K562 (cell line): ENCODE data around the gene CCT7. TPM values are rescaled to one million over a fixed set of nuclear protein-coding genes. Genes with fewer than 3 reads are reported as not detected.
A peak's percentile ranks its signal among the peaks of the same experiment; 100 is the strongest.

Source experiments
- BRD9 ChIP-seq: fragments of 450-650 bp; IDR thresholded peaks from 2 replicates; pipeline ENCODE4 v1.6.1; 2018; ENCODE audit warnings: low read depth; ENCODE audit not compliant: partially characterized antibody
- CREB3L1 ChIP-seq: fragments of 450-650 bp; IDR thresholded peaks from 2 replicates; pipeline ENCODE4 v1.6.1; 2014; ENCODE audit warnings: low read depth, mild to moderate bottlenecking, moderate library complexity, borderline replicate concordance
- CTBP1 ChIP-seq: fragments of 450-650 bp; IDR thresholded peaks from 2 replicates; pipeline ENCODE4 v1.6.1; 2016; ENCODE audit warnings: borderline replicate concordance
- FIP1L1 ChIP-seq: fragments of 200-400 bp; formaldehyde crosslinking; IDR thresholded peaks from 2 replicates; pipeline ENCODE4 v1.6.1; 2018; ENCODE audit warnings: mild to moderate bottlenecking, low read depth, low read length; ENCODE audit not compliant: poor library complexity, severe bottlenecking
- FOXM1 ChIP-seq, 2 experiments: fragments of 450-650 bp in 1 of 2; sonication (generic) in 1 of 2; formaldehyde crosslinking in 1 of 2; IDR thresholded peaks; 2 replicates each; pipeline versions ENCODE4 v1.6.1 to v1.9.0; 2017 to 2022; ENCODE audit warnings: low read depth in 2 of 2, mild to moderate bottlenecking in 2 of 2, missing genetic modification reagents in 1 of 2, moderate library complexity in 1 of 2
- GABPB1 ChIP-seq: sonication (generic); formaldehyde crosslinking; IDR thresholded peaks from 2 replicates; pipeline ENCODE4 v1.8.0; 2022; ENCODE audit warnings: mild to moderate bottlenecking, missing genetic modification reagents
- HDAC1 ChIP-seq, 2 experiments: fragments of 450-650 bp; IDR thresholded peaks; 2 replicates each; pipeline ENCODE4 v1.6.1; 2016 to 2017; ENCODE audit warnings: inconsistent platforms in 1 of 2, mild to moderate bottlenecking in 1 of 2, moderate library complexity in 1 of 2
- HNRNPLL ChIP-seq: fragments of 200-400 bp; formaldehyde crosslinking; IDR thresholded peaks from 2 replicates; pipeline ENCODE4 v1.6.1; 2017; ENCODE audit warnings: low read length, low read depth, mild to moderate bottlenecking; ENCODE audit not compliant: poor library complexity, severe bottlenecking
- KDM1A ChIP-seq, 2 experiments: fragments of 450-650 bp; IDR thresholded peaks; 2 replicates each; pipeline ENCODE4 v1.6.1; 2016; ENCODE audit warnings: mild to moderate bottlenecking in 2 of 2
- MEF2A ChIP-seq: IDR thresholded peaks from 2 replicates; pipeline ENCODE4 v1.6.1; 2011; ENCODE audit warnings: low read depth, mild to moderate bottlenecking, low read length, moderate library complexity; ENCODE audit not compliant: control insufficient read depth
- MYC ChIP-seq, 2 experiments: fragments of 250-450 bp in 1 of 2; sonication (Bioruptor Pico) in 1 of 2; IDR thresholded peaks; 2 replicates each; pipeline versions ENCODE4 v1.5.1 to v1.6.1; 2012 to 2021; ENCODE audit warnings: low read depth in 2 of 2, borderline replicate concordance in 1 of 2, improper control_type of control experiment in 1 of 2, low read length in 1 of 2, mild to moderate bottlenecking in 1 of 2, moderate library complexity in 1 of 2
- NR2C2 ChIP-seq, 2 experiments: fragments of 200-800 bp in 1 of 2; sonication (Bioruptor generic) in 1 of 2; sonication (generic) in 1 of 2; formaldehyde crosslinking in 1 of 2; IDR thresholded peaks; 2 replicates each; pipeline versions ENCODE4 v1.6.1 to v1.8.0; 2016 to 2022; ENCODE audit warnings: mild to moderate bottlenecking in 1 of 2, missing compliant biosample characterization in 1 of 2, missing genetic modification characterization in 1 of 2, missing genetic modification reagents in 1 of 2
- RAD51 ChIP-seq: fragments of 450-650 bp; IDR thresholded peaks from 2 replicates; pipeline ENCODE4 v1.7.1; 2016; ENCODE audit warnings: low read depth, mild to moderate bottlenecking, borderline replicate concordance
- TBP ChIP-seq: optimal IDR thresholded peaks from 2 replicates; pipeline ENCODE3; 2011; ENCODE audit warnings: low read depth, low read length, improper control_type of control experiment
- ZBTB11 ChIP-seq, 3 experiments: fragments of 200-800 bp in 1 of 3; fragments of 250-450 bp in 1 of 3; fragments of 450-650 bp in 1 of 3; sonication (Bioruptor Pico) in 1 of 3; sonication (Bioruptor generic) in 1 of 3; formaldehyde crosslinking in 1 of 3; IDR thresholded peaks; 2 replicates each; pipeline versions ENCODE4 v1.6.1 to v1.8.0; 2016 to 2022; ENCODE audit warnings: mild to moderate bottlenecking in 2 of 3, missing genetic modification characterization in 2 of 3, missing compliant biosample characterization in 1 of 3, moderate library complexity in 1 of 3
- ZNF134 ChIP-seq: fragments of 250-450 bp; sonication (Bioruptor Pico); conservative IDR thresholded peaks from 2 replicates; pipeline ENCODE4 v1.4.0; 2020
- ZNF512 ChIP-seq: IDR thresholded peaks from 2 replicates; pipeline ENCODE4 v1.6.1; 2016; ENCODE audit warnings: missing genetic modification characterization, missing compliant biosample characterization
- polyA plus RNA-seq, 8 experiments: library from polyadenylated mRNA; depleted of rRNA in 4 of 8; stranded (reverse) in 5 of 8; unstranded in 3 of 8; fragments of >200 nt; fragmentation: Nextera tagmentation in 2 of 8; fragmentation: Illumina TruSeq in 1 of 8; extraction: Ambion mirVana in 2 of 8; extraction: Trizol in 1 of 8; gene quantifications; 2 replicates each; pipeline versions ENCODE4 v1.2.1 to v1.2.3, GENCODE V29; 2011 to 2014; ENCODE audit warnings: inconsistent platforms in 1 of 8, missing spikeins in 1 of 8
- total RNA-seq, 7 experiments: library from RNA; depleted of rRNA in 6 of 7; stranded (reverse); fragments of >200 nt in 6 of 7; fragmentation: Illumina TruSeq in 2 of 7; extraction: Trizol in 2 of 7; gene quantifications; 2 replicates each; pipeline versions ENCODE4 v1.2.1 to v1.2.3, GENCODE V29; 2011 to 2021; ENCODE audit warnings: low replicate concordance in 1 of 7

Gene CCT7
- total and polyA plus RNA-seq, 9 of the 15 experiments (the other 6 are each of a cell fraction or from before 2014, with no cell fraction given) = 326 to 856 (median 638) TPM

- peak; percentile 88 for TF ChIP-seq CREB3L1
- TF ChIP-seq KDM1A (IDR thresholded peaks at IDR 0.05) = no peak
- no peak for TF ChIP-seq BRD9
- TF ChIP-seq TBP = peak; percentile 75
- peak; percentile 82 to 100; a peak in 3 of 4 replicates for TF ChIP-seq HDAC1 (IDR thresholded peaks at IDR 0.05)
- TF ChIP-seq MEF2A = no peak
- no peak for TF ChIP-seq FOXM1 (IDR thresholded peaks at IDR 0.05; ENCODE audit: low read depth)
- peak; percentile 76; the same call in 1 of the 2 replicates for TF ChIP-seq FOXM1 (CRISPR knock-in tag; IDR thresholded peaks at IDR 0.05; ENCODE audit: low read depth)
- TF ChIP-seq ZNF512 (tag) = no peak
- no peak for TF ChIP-seq ZNF134 (CRISPR knock-in tag)
- peak; percentile 51 for TF ChIP-seq FIP1L1
- TF ChIP-seq ZBTB11 (CRISPR knock-in tag; IDR thresholded peaks at IDR 0.05) = peak in 1 of 3 experiments; percentile 39; a peak in 1 of 6 replicates
- 0 out of 2 replicates have a peak, but pooled peaks have one; percentile 33 for TF ChIP-seq CTBP1
- peak; percentile 98 for TF ChIP-seq NR2C2 (CRISPR knock-in tag; IDR thresholded peaks at IDR 0.05)
- peak; percentile 100 for TF ChIP-seq NR2C2 (tag; IDR thresholded peaks at IDR 0.05)
- peak; percentile 61 for TF ChIP-seq GABPB1
- peak; percentile 66 for TF ChIP-seq HNRNPLL
- no peak for TF ChIP-seq RAD51
- TF ChIP-seq MYC (IDR thresholded peaks at IDR 0.05; ENCODE audit: low read depth, low read length) = peak; percentile 97
- TF ChIP-seq MYC (CRISPR knock-in tag; IDR thresholded peaks at IDR 0.05; ENCODE audit: borderline replicate concordance, low read depth) = peak; percentile 95; the same call in 1 of the 2 replicates
These were observed 19.7 kb upstream of the CCT7 start, which contains the start of gene SMYD5 (continued) for GRCh38 chr2:73214120-73215035.
